HG03520 (cell line): ENCODE results near the gene HECTD3.
"Not testable (repeated sequence)": the region's sequence is repeated elsewhere in the genome, so short reads cannot be mapped to it uniquely, and the experiment has no call there.

ENCODE experiments used
- ATAC-seq: cut with Tn5 transposase; IDR thresholded peaks from one replicate; pipeline ENCODE4 v1.9.1; 2021; ENCODE audit warnings: mild to moderate bottlenecking, moderate library complexity; ENCODE audit not compliant: unreplicated experiment

The HECTD3 gene

DNA sequence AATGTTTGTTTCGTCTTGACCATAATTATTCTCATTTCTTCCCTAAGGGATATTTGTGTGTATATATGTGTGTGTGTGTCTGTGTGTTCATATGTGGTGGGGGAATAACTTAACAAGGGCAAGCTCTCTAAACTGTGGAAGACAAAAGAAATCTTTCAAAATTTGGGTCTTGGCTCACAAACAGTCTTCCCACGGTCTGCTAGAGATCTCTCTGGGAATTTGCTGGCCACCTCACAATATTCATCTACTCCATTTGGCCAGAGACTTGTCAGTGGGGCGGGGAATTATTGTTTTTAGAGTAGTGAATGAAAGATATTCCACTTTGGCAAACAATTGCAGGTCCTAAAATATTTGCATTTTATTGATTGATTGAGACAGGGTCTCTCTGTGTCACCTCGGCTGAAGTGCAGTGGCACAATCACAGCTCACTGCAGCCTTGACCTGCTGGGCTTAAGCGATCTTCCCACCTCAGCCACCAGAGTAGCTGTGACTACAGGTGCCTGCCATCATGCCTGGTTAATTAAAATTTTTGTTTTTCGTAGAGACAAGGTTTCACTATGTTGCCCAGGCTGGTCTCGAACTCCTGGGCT is 16.7 kb downstream of the HECTD3 start:
- no peak for ATAC-seq

DNA sequence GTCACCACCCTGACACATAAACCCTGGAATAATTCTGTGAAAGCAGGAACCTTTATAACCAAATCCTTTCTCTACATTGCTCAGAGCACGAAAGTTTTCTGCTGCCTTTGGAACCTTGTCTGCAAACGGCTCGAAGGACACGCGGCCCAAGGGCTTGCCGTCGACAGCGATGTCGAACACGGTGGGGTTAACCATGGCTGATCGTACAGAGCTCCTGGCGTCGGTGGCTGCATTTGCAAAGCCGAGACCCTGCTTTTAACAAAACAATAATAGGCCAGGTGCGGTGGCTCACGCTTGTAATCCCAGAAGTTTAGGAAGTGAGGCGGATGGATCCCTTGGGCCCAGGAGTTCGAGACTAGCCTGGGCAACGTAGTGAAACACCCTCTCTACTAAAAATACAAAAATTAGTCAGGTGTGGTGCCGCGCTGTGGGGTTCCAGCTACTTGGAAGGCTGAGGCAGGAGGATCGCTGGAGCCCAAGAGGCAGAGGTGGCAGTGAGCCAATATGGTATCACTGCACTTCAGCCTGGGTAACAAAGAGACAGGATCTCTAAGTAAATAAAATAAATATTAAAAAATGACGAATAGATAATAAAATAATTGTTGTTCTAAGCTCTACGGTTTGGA is 22.5 kb downstream of the HECTD3 start:
- ATAC-seq: no peak

DNA sequence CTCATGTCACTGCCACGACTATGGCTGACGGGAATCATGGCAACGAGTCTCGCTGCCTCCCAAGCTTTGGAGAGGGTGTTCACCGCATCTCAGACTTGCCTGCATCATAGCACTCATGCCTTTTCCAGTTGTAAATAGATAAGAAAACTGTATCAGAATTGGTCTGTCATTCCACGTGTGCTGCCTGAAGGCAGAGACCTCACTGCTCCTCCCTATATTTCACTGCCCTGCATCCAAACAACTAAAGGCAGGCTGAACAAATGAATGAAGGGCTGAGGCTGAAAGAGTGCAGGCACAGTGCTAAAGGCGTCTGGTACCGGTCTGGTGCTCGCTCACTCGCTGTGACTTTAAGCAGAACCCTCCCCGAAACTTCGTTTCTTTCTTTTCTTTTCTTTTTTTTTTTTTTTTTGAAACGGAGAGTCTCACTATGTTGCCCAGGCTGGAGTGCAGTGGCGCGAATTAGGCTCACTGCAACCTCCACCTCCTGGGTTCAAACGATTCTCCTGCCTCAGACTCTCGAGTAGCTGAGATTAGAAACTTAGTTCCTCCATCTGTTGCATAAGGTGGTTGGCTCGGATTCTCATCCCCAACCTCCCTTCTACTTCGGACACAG is 25.3 kb downstream of the HECTD3 start:
- ATAC-seq: no peak

- not testable (repeated sequence) for ATAC-seq
Measured at GRCh38 chr1:44977372-44977771, 33.8 kb downstream of the HECTD3 start.

DNA sequence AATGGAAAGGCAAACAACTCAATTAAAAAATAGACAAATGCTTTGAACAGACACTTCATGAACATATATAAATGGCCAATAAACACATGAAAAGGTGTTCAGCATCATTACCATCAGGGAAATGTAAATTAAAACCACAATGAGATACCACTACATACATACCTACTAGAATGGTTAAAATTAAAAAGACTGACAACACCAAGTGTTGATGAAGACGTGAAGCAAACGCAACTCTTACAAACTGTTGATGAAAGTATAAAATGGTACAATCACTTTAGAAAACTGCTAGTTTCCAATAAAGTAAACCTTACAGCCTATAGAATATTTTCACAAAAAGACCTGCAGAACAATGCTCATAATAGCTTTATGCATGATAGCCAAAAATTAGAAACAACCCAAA is 34.9 kb downstream of the HECTD3 start:
- ATAC-seq: no peak

DNA sequence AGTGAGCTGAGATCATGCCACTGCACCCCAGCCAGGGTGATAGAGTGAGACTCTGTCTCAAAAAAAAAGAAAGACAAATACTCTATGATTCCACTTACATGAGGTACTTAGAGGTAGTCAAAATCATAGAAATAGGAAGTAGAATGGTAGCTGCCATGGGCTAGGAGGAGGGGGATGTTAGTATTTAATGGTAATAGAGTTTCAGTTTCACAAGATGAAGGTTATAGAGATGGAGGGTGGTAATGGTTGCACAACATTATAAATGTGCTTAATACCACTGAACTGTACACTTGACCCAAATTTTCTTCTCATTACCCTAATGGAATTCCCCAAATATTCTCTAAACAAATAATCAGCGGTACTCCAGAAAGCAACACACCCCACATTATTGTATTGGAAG is 37.5 kb downstream of the HECTD3 start:
- ATAC-seq: no peak

DNA sequence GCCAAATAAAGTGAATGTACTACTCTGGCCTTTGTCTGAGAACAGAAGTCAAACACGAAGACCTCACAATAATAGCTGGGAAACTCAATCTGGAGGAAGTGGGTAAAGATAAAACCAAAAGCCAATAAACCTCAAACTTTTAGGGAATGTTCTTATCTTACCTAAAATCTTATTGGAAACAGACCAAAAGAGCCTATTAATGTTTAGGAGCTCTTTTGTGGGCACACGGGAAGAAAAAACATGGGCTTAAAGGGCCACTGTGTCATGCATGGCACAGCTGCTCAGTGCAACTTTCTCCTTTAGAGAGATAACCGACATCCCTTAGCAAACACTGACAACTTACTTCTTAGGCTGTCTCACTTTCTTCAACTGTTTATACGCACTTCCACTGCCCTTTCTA is 40.8 kb downstream of the HECTD3 start:
- ATAC-seq: no peak

DNA sequence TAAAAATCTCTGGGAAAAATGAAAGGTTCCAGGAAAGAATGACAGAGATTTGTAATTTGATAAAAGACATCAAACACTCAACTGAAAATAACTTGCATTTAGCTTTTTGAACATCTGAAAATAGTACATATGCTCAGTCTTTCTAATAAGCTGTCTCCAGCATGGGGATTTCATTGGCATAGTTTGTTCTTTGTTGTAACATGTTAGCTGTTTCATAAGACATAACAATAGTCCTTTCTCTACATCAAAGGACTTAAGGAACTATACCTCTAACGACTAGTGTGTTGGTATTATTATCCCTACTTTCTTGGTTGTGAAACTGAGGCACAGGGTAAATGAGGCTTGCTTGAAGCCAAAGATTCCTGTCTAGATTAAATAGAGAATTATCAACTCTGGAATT is 46.7 kb downstream of the HECTD3 start:
- no peak for ATAC-seq

DNA sequence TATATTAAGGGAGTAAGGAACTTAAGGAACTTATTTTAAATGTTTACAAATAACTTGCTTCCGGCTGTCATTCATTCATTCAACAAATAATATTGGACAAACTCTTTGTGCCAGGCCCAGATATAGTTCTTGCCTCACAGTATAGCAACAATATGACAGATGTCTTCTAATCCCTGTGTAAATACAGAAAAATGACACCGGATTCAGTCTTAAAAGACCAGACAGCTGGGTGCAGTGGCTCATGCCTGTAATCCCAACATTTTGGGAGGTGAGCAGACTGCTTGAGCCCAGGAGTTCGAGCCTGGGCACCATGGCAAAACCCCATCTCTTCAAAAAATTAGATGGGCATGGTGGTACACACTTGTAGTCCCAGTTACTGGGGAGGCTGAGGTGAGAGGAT is 48.4 kb downstream of the HECTD3 start:
- ATAC-seq: no peak

DNA sequence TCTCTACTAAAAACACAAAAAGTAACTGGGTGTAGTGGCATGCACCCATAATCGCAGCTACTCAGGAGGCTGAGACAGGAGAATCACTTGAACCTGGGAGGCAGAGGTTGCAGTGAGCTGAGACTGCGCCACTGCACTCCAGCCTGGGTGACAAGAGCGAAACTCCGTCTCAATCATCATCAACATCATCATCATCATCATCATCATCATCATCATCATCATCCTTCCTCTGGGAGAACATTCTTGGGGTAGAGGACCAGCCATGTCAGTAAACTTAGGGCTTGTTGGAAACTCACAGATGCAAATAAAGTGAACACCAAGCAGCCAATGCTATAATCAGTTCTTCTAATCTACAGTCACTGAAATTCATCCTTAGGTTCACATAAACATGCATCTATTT is 49.1 kb downstream of the HECTD3 start:
- ATAC-seq: not testable (repeated sequence)

DNA sequence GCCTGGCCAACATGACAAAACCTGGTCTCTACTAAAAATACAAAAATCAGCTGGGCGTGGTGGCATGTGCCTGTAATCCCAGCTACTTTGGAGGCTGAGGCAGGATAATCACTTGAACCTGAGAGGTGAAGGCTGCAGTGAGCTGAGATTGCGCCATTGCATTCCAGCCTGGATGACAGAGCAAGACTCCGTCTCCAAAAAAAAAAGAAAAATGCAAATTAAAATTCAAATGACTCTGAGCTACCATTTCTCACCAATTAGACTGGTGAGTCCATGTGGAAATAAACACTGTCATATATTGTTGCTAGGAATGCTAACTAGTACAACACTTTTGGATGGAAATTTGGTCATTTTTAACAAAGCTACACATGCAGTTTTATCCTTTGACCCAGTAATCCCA is 53.6 kb downstream of the HECTD3 start:
- not testable (repeated sequence) for ATAC-seq

- ATAC-seq: not testable (repeated sequence)
Measured at GRCh38 chr1:44956077-44956476, 55.0 kb downstream of the HECTD3 start.
